ENCODE data around the gene ACAD11. TPM values are rescaled to one million over a fixed set of nuclear protein-coding genes. Genes with fewer than 3 reads are reported as not detected.

Gene ACAD11
- total RNA-seq, 1 experiment from 2014 or later = 15.6 TPM

DNA sequence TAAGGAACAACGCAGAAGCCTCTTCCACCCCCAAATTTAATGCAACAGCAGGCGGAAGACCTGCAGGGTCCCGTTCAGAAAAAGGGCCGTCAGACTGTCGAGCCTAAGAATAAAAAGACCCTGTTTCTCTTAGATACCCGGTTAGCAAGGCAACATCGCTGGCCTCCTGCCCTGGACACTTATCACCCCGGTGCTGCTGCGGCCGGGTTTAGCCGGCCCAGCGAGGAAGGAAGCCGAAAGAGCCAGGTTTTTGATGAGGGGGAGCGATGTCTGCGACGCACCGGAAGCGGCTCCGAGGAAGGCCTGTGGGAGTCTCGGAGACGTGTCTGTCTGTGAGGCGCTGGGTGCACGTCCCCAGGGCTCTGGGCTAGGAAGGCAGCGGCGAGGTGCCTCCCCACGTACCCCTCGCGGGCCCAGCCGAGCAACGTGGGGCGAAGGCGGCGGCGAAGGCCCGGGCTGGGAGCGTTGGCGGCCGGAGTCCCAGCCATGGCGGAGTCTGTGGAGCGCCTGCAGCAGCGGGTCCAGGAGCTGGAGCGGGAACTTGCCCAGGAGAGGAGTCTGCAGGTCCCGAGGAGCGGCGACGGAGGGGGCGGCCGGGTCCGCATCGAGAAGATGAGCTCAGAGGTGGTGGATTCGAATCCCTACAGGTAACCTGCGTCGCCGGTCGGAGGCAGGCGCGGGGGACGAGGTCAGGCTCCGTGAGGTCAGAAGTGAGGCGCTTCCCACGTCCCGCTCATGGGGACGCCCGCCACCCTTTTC lies 622 bp upstream of the ACAD11 start, which contains the start of gene UBA5:
UBA5 (plus strand) TSS at position 278 of the 759 bp plus-strand sequence; CDS start at position 487, 209 bp downstream.
- H3K4me1 ChIP-seq (ENCODE audit: insufficient read depth, low read length) = no peaks in the 10 kb centered on the region
- peaks cover 14 to 19% of the 10 kb centered on the region in 2 experiments for H3K4me1 Mint-ChIP-seq
- H2AFZ ChIP-seq (ENCODE audit: low read length) = no peak within 1 kb of the TSS
- no peaks in the 10 kb centered on the region for H3K9me3 ChIP-seq (ENCODE audit: control insufficient read depth, low read depth, low read length)
- no CpG with 5 or more reads among the region's 64 CpGs for WGBS (ENCODE audit: extremely low coverage, insufficient read length, low lambda C conversion rate)
- peak within 1 kb of the TSS; percentile 92 to 98 (median 98) for H3K27ac Mint-ChIP-seq
- H2BK5ac ChIP-seq (ENCODE audit: insufficient read length, low read length) = no peak within 1 kb of the TSS
- peak within 1 kb of the TSS; percentile 84 for H3K18ac ChIP-seq (ENCODE audit: insufficient read length, low read depth, low read length)
- no peaks in the 10 kb centered on the region for H4K20me1 ChIP-seq (ENCODE audit: control insufficient read depth, insufficient read depth, insufficient read length)
- no peak within 1 kb of the TSS for H2BK15ac ChIP-seq (ENCODE audit: low read depth, low read length)
- H3K56ac ChIP-seq (ENCODE audit: insufficient read length, low read depth, low read length) = no peak within 1 kb of the TSS
- no peaks in the 10 kb centered on the region for H3K9me3 Mint-ChIP-seq
- H3K27me3 ChIP-seq (ENCODE audit: insufficient read depth, low read length) = no peaks in the 10 kb centered on the region
- no peak within 1 kb of the TSS for H4K8ac ChIP-seq (replicated peaks; ENCODE audit: insufficient read length, low read depth, low read length)
- H2BK20ac ChIP-seq (ENCODE audit: low read depth, low read length, poor library complexity, severe bottlenecking) = no peak within 1 kb of the TSS
- H3K4ac ChIP-seq (ENCODE audit: low read depth, low read length) = no peak within 1 kb of the TSS
- H3K4me2 ChIP-seq (ENCODE audit: insufficient read depth, insufficient read length, low read length) = peak within 1 kb of the TSS; percentile 59
- peak within 1 kb of the TSS; percentile 87 for H3K14ac ChIP-seq (ENCODE audit: insufficient read depth, low read length)
- peak within 1 kb of the TSS; percentile 11 for H4K5ac ChIP-seq (ENCODE audit: insufficient read length, low read depth, low read length)
- TF ChIP-seq, protein P1, sequence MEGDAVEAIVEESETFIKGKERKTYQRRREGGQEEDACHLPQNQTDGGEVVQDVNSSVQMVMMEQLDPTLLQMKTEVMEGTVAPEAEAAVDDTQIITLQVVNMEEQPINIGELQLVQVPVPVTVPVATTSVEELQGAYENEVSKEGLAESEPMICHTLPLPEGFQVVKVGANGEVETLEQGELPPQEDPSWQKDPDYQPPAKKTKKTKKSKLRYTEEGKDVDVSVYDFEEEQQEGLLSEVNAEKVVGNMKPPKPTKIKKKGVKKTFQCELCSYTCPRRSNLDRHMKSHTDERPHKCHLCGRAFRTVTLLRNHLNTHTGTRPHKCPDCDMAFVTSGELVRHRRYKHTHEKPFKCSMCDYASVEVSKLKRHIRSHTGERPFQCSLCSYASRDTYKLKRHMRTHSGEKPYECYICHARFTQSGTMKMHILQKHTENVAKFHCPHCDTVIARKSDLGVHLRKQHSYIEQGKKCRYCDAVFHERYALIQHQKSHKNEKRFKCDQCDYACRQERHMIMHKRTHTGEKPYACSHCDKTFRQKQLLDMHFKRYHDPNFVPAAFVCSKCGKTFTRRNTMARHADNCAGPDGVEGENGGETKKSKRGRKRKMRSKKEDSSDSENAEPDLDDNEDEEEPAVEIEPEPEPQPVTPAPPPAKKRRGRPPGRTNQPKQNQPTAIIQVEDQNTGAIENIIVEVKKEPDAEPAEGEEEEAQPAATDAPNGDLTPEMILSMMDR (conservative IDR thresholded peaks at IDR 0.05) = no peak
- no peak within 1 kb of the TSS for H2BK120ac ChIP-seq (ENCODE audit: low read depth, low read length, poor library complexity, severe bottlenecking)
- no peaks in the 10 kb centered on the region for H3K79me1 ChIP-seq (ENCODE audit: insufficient read depth, low read depth, low read length, poor library complexity, severe bottlenecking)
- H3K9ac ChIP-seq (ENCODE audit: extremely low read depth, insufficient read length, low read length) = peak within 1 kb of the TSS; percentile 86
- H4K91ac ChIP-seq (ENCODE audit: insufficient read length, low read depth, low read length) = no peak within 1 kb of the TSS
- no peaks in the 10 kb centered on the region; a peak in 1 of 7 replicates for H3K36me3 Mint-ChIP-seq (ENCODE audit: insufficient read depth in 1 of 3, low read depth in 3 of 3)
- no peak within 1 kb of the TSS for H3T11ph ChIP-seq (ENCODE audit: low read length)
- no peaks in the 10 kb centered on the region for H3K27me3 Mint-ChIP-seq (ENCODE audit: low read depth)
- peak within 1 kb of the TSS; percentile 95 to 98 for H3K4me3 Mint-ChIP-seq
- peak; percentile 65 for DNase-seq
- H2BK12ac ChIP-seq (ENCODE audit: insufficient read length, low read depth, low read length) = no peak within 1 kb of the TSS
- H3K27ac ChIP-seq (ENCODE audit: insufficient read length, low read depth, low read length) = no peak within 1 kb of the TSS
- H2AK5ac ChIP-seq (ENCODE audit: insufficient read length, low read length) = no peak within 1 kb of the TSS
- H3K23ac ChIP-seq (ENCODE audit: insufficient read length, low read depth, low read length) = no peak within 1 kb of the TSS
- peaks cover 12% of the 10 kb centered on the region for H3K23me2 ChIP-seq (ENCODE audit: insufficient read length, low read depth, low read length, poor library complexity, severe bottlenecking)
- peaks cover 6% of the 10 kb centered on the region; the same call in 1 of the 2 replicates for H3K79me2 ChIP-seq (ENCODE audit: insufficient read depth, low read length)
